HCT116 (cell line): ENCODE results near the gene CBFB. TPM values are rescaled to one million over a fixed set of nuclear protein-coding genes. Genes with fewer than 3 reads are reported as not detected.

Experiments used
- ATAC-seq: fragments of 200-7000 bp; cut with Tn5 transposase; 2 replicates; pipeline ENCODE4 v1.9.1; 2020; ENCODE audit warnings: mild to moderate bottlenecking, moderate library complexity
- BruUV-seq: library from RNA; stranded (reverse); fragments of 400-500 nt; replicated peaks from 2 replicates; lab custom pipeline; 2021; lab: Mats Ljungman, UMichigan
- CTCF ChIA-PET: fragments of 300-600 bp; sonication (Branson Sonifier 250); formaldehyde crosslinking; loops from one replicate; lab custom pipeline; 2021; ENCODE audit warnings: antibody characterized with exemption; lab: Charles Lee
- POLR2A ChIA-PET: fragments of 300-600, 350-600 bp; sonication (Branson Sonifier 250); formaldehyde crosslinking; loops from one replicate; lab custom pipeline; 2021; ENCODE audit warnings: antibody characterized with exemption; lab: Charles Lee
- RAD21 ChIA-PET, 2 experiments: fragments of 300-600 bp; sonication (Branson Sonifier 250); formaldehyde crosslinking; loops; one replicate each; lab custom pipeline; 2023; ENCODE audit warnings: low total read pairs in 2 of 2; ENCODE audit not compliant: uncharacterized antibody in 2 of 2, unreplicated experiment in 2 of 2, low non-redundant PET in 1 of 2; lab: Charles Lee
- DNase-seq: peaks from one replicate; pipeline ENCODE4 v3.0.0-alpha.2; 2010; ENCODE audit warnings: low read depth, low spot score
- H2AFZ ChIP-seq: fragments of 200-600 bp; shearing (Covaris generic), sonication (generic); 2 replicates; pipeline ENCODE4 v1.6.1; 2017; ENCODE audit warnings: low read depth, mixed run types, mixed read lengths, antibody characterized with exemption, low read length; ENCODE audit not compliant: poor library complexity, severe bottlenecking
- H3K27ac ChIP-seq: 2 replicates; pipeline ENCODE4 v1.5.1; 2012; ENCODE audit warnings: low read depth, low read length
- H3K27me3 ChIP-seq: fragments of 200-600 bp; sonication (generic); 2 replicates; pipeline ENCODE4 v1.6.1; 2016; ENCODE audit warnings: mixed run types, low read length, mixed read lengths; ENCODE audit not compliant: insufficient read depth
- H3K36me3 ChIP-seq, 2 experiments: fragments of 200-500 bp in 1 of 2; fragments of 200-600 bp in 1 of 2; sonication (Bioruptor generic) in 1 of 2; sonication (generic) in 1 of 2; 2 replicates each; pipeline versions ENCODE4 v1.5.1 to v1.6.1; 2014 to 2016; ENCODE audit warnings: low read length in 2 of 2, inconsistent platforms in 1 of 2, mixed read lengths in 1 of 2, mixed run types in 1 of 2; ENCODE audit not compliant: insufficient read depth in 2 of 2, control insufficient read depth in 1 of 2
- H3K4me1 ChIP-seq, 2 experiments: fragments of 200-600 bp in 1 of 2; sonication (generic) in 1 of 2; 2 replicates each; pipeline versions ENCODE4 v1.5.1 to v1.6.1; 2012 to 2017; ENCODE audit warnings: low read length in 2 of 2, inconsistent platforms in 1 of 2, mild to moderate bottlenecking in 1 of 2, mixed read lengths in 1 of 2, mixed run types in 1 of 2, moderate library complexity in 1 of 2; ENCODE audit not compliant: insufficient read depth in 2 of 2, control insufficient read depth in 1 of 2
- H3K4me2 ChIP-seq: fragments of 200-600 bp; sonication (generic); 2 replicates; pipeline ENCODE4 v1.6.1; 2017; ENCODE audit warnings: mixed run types, low read length, mixed read lengths
- H3K4me3 ChIP-seq, 2 experiments: fragments of 200-600 bp in 1 of 2; sonication (generic) in 1 of 2; replicated peaks in 1 of 2; 2 replicates each; pipeline ENCODE4 v1.5.1; 2011 to 2016; ENCODE audit warnings: low read length in 2 of 2, control low read depth in 1 of 2, low read depth in 1 of 2, mild to moderate bottlenecking in 1 of 2, mixed read lengths in 1 of 2, mixed run types in 1 of 2
- H3K79me2 ChIP-seq: fragments of 200-600 bp; sonication (generic); 2 replicates; pipeline ENCODE4 v1.6.1; 2017; ENCODE audit warnings: mild to moderate bottlenecking, mixed run types, low read length, moderate library complexity, mixed read lengths; ENCODE audit not compliant: insufficient read depth
- H3K9ac ChIP-seq: fragments of 200-600 bp; sonication (generic); 2 replicates; pipeline ENCODE4 v1.6.1; 2016; ENCODE audit warnings: low read length, mixed read lengths
- H3K9me2 ChIP-seq: fragments of 200-600 bp; sonication (generic), shearing (Covaris generic); 2 replicates; pipeline ENCODE4 v1.6.1; 2017; ENCODE audit warnings: mixed run types, mild to moderate bottlenecking, moderate library complexity; ENCODE audit not compliant: insufficient read depth
- H3K9me3 ChIP-seq, 2 experiments: fragments of 200-500 bp in 1 of 2; fragments of 200-600 bp in 1 of 2; sonication (Bioruptor generic) in 1 of 2; sonication (generic) in 1 of 2; 2 replicates each; pipeline ENCODE4 v1.6.1; 2014 to 2017; ENCODE audit warnings: low read length in 2 of 2, mixed read lengths in 2 of 2, inconsistent platforms in 1 of 2, low read depth in 1 of 2, mild to moderate bottlenecking in 1 of 2, mixed run types in 1 of 2, moderate library complexity in 1 of 2; ENCODE audit not compliant: control insufficient read depth in 1 of 2, insufficient read depth in 1 of 2
- H4K20me1 ChIP-seq: fragments of 200-600 bp; sonication (generic), shearing (Covaris generic); 2 replicates; pipeline ENCODE4 v1.6.1; 2017; ENCODE audit warnings: mixed run types, mild to moderate bottlenecking, moderate library complexity; ENCODE audit not compliant: insufficient read depth
- CBX3 ChIP-seq: IDR thresholded peaks from 2 replicates; pipeline ENCODE4 v1.6.1; 2012; ENCODE audit warnings: low read depth
- CEBPB ChIP-seq: IDR thresholded peaks from 2 replicates; pipeline ENCODE4 v1.6.1; 2012; ENCODE audit warnings: low read depth
- EGR1 ChIP-seq: IDR thresholded peaks from 2 replicates; pipeline ENCODE4 v1.6.1; 2012; ENCODE audit warnings: low read depth
- FOSL1 ChIP-seq: IDR thresholded peaks from 2 replicates; pipeline ENCODE4 v1.6.1; 2012; ENCODE audit warnings: low read depth
- JUND ChIP-seq: IDR thresholded peaks from 2 replicates; pipeline ENCODE4 v1.6.1; 2012
- POLR2A ChIP-seq: IDR thresholded peaks from 2 replicates; pipeline ENCODE4 v1.7.0; 2011; ENCODE audit warnings: borderline replicate concordance; ENCODE audit not compliant: insufficient read depth, insufficient read length; ENCODE audit errors: extremely low read depth
- POLR2AphosphoS5 ChIP-seq: IDR thresholded peaks from 2 replicates; pipeline ENCODE4 v1.6.1; 2011; ENCODE audit warnings: mild to moderate bottlenecking, low read depth, low read length, moderate library complexity
- RAD21 ChIP-seq: IDR thresholded peaks from 2 replicates; pipeline ENCODE4 v1.6.1; 2012; ENCODE audit warnings: low read depth, mild to moderate bottlenecking
- SIN3A ChIP-seq: IDR thresholded peaks from 2 replicates; pipeline ENCODE4 v1.6.1; 2012; ENCODE audit warnings: low read depth
- SP1 ChIP-seq: IDR thresholded peaks from 2 replicates; pipeline ENCODE4 v1.6.1; 2012; ENCODE audit warnings: low read depth
- SRF ChIP-seq: IDR thresholded peaks from 2 replicates; pipeline ENCODE4 v1.6.1; 2012; ENCODE audit warnings: low read depth
- TCF7L2 ChIP-seq: IDR thresholded peaks from 2 replicates; pipeline ENCODE4 v1.7.0; 2011; ENCODE audit warnings: borderline replicate concordance, inconsistent platforms; ENCODE audit not compliant: insufficient read depth, insufficient read length; ENCODE audit errors: extremely low read depth
- ZNF274 ChIP-seq: fragments of 200-500 bp; sonication (Bioruptor generic); IDR thresholded peaks from 2 replicates; pipeline ENCODE4 v1.6.1; 2014; ENCODE audit warnings: mild to moderate bottlenecking, low read depth, low read length, inconsistent platforms
- intact Hi-C: fragments of 100-400 bp; cut with micrococcal nuclease; formaldehyde crosslinking; loops from 2 replicates; pipeline ENCODE4 v1.10.0; 2022
- total RNA-seq: library from RNA; stranded (reverse); gene quantifications from one replicate; pipeline ENCODE4 v1.2.1, GENCODE V29; 2021; ENCODE audit not compliant: unreplicated experiment
- TF ChIP-seq, protein P1 (sequence below), 3 experiments: fragments of 200-600 bp in 1 of 3; sonication (generic) in 1 of 3; IDR thresholded peaks in 2 of 3; conservative IDR thresholded peaks in 1 of 3; 2 replicates each; pipeline ENCODE4 v1.5.1; 2012 to 2017; ENCODE audit warnings: low read depth in 2 of 3, low read length in 2 of 3, antibody characterized with exemption in 1 of 3, borderline replicate concordance in 1 of 3, control low read depth in 1 of 3, mild to moderate bottlenecking in 1 of 3, mixed read lengths in 1 of 3, mixed run types in 1 of 3, moderate library complexity in 1 of 3; ENCODE audit not compliant: insufficient read depth in 1 of 3
- TF ChIP-seq, protein P2 (sequence below): IDR thresholded peaks from 2 replicates; pipeline ENCODE4 v1.6.1; 2012

CBFB gene
- total RNA-seq, 1 experiment from 2014 or later: 101 TPM

- ATAC-seq: peak; percentile 89
- ChIA-PET POLR2A (no interaction called here), RAD21 (interaction anchor here in 1 of 2 experiments (0.6 kb wide), 1 partner anchor 47 kb away, joined by 3 read pairs; the partner anchor contains the start of gene B3GNT9), CTCF (interaction anchor here (0.6 to 2.0 kb wide), 12 partner anchors 9 to 343 kb away, joined by 3 to 13 read pairs (median 3); no protein-coding TSS in a partner anchor)
- Histone ChIP-seq H3K27ac (no peak overlapping the region), H3K27me3 (no peaks in the 10 kb centered on the region), H3K4me3 (no peak overlapping the region), H2AFZ (no peak overlapping the region), H3K4me2 (no peak overlapping the region), H3K79me2 (no peaks in the 10 kb centered on the region), H3K9me2 (no peaks in the 10 kb centered on the region), H4K20me1 (peaks cover 5% of the 10 kb centered on the region; the same call in 1 of the 2 replicates), H3K9ac (no peak overlapping the region), H3K36me3 (peaks cover 10 to 14% of the 10 kb centered on the region in 2 experiments; a peak in 3 of 4 replicates), H3K4me1 (peaks cover under 1 to 9% of the 10 kb centered on the region in 2 experiments; a peak in 3 of 4 replicates), H3K9me3 (no peaks in the 10 kb centered on the region)
- BruUV-seq: no TSS peak
- peak; percentile 44 for TF ChIP-seq RAD21
- TF ChIP-seq CBX3: peak; percentile 53; the same call in 1 of the 2 replicates
- no peak for TF ChIP-seq POLR2A
- TF ChIP-seq, protein P1, sequence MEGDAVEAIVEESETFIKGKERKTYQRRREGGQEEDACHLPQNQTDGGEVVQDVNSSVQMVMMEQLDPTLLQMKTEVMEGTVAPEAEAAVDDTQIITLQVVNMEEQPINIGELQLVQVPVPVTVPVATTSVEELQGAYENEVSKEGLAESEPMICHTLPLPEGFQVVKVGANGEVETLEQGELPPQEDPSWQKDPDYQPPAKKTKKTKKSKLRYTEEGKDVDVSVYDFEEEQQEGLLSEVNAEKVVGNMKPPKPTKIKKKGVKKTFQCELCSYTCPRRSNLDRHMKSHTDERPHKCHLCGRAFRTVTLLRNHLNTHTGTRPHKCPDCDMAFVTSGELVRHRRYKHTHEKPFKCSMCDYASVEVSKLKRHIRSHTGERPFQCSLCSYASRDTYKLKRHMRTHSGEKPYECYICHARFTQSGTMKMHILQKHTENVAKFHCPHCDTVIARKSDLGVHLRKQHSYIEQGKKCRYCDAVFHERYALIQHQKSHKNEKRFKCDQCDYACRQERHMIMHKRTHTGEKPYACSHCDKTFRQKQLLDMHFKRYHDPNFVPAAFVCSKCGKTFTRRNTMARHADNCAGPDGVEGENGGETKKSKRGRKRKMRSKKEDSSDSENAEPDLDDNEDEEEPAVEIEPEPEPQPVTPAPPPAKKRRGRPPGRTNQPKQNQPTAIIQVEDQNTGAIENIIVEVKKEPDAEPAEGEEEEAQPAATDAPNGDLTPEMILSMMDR (IDR thresholded peaks at IDR 0.05 in 2 of 3, conservative IDR thresholded peaks at IDR 0.05 in 1 of 3; ENCODE audit: borderline replicate concordance in 1 of 3, insufficient read depth in 1 of 3, low read depth in 2 of 3, low read length in 2 of 3): peak in 2 of 3 experiments; percentile 69 to 72; a peak in 4 of 6 replicates
- intact Hi-C loops: loop anchor here (10.0 kb wide), 1 partner anchor 209 kb away; no protein-coding TSS in a partner anchor
- DNase-seq: no peak
Observed at GRCh38 chr16:67104061-67104460, 75.1 kb downstream of the CBFB start.

DNA sequence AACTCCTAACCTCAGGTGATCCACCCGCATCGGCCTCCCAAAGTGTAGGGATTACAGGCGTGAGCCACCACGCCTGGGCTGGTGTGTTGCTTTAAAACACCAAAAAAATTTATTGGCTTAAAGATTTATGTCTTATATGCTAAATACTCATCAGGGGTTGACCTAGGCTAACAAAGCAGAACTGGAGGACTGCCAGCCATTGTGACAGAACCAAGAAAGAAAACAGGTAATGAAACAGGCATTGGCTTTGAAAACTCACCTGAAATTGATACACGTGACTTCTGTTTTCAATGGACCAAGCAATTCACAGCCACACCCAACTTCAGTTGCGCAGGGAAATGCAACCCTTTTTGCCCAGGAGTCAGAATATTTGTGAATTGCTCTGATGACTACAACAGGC is 75.9 kb downstream of the CBFB start:
- H2AFZ ChIP-seq: no peak overlapping the region
- no peak overlapping the region for H3K9ac ChIP-seq
- H3K4me3 ChIP-seq: no peak overlapping the region
- H3K36me3 ChIP-seq: peaks cover 5 to 7% of the 10 kb centered on the region in 2 experiments; a peak in 3 of 4 replicates
- POLR2A ChIA-PET: interaction anchor here (1.1 kb wide), 1 partner anchor 11 kb away, joined by 3 read pairs; no protein-coding TSS in a partner anchor
- BruUV-seq: no TSS peak
- DNase-seq (no peak), ATAC-seq (no peak)
- H3K27me3 ChIP-seq: no peaks in the 10 kb centered on the region
- CTCF ChIA-PET: interaction anchor here (1.1 to 2.0 kb wide), 4 partner anchors 11 to 50 kb away, joined by 3 to 9 read pairs (median 4); no protein-coding TSS in a partner anchor
- peaks cover 5% of the 10 kb centered on the region; the same call in 1 of the 2 replicates for H4K20me1 ChIP-seq
- no peak overlapping the region for H3K4me2 ChIP-seq
- H3K79me2 ChIP-seq: peaks cover under 1% of the 10 kb centered on the region; the same call in 1 of the 2 replicates
- intact Hi-C loops: loop anchor here (10.0 kb wide), 1 partner anchor 210 kb away; no protein-coding TSS in a partner anchor
- no peak overlapping the region for H3K27ac ChIP-seq
- RAD21 ChIA-PET: interaction anchor here in 1 of 2 experiments (0.6 kb wide), 1 partner anchor 46 kb away, joined by 3 read pairs; the partner anchor contains the start of gene B3GNT9
- no peaks in the 10 kb centered on the region for H3K9me2 ChIP-seq
- H3K4me1 ChIP-seq: peaks cover 3 to 14% of the 10 kb centered on the region in 2 experiments; a peak in 3 of 4 replicates
- H3K9me3 ChIP-seq: no peaks in the 10 kb centered on the region
- TF ChIP-seq SRF: no peak
- TF ChIP-seq POLR2AphosphoS5: no peak
- TF ChIP-seq ZNF274: no peak
- TF ChIP-seq EGR1: no peak
- TF ChIP-seq RAD21: no peak
- TF ChIP-seq SP1: no peak
- TF ChIP-seq TCF7L2: no peak
- TF ChIP-seq CBX3: no peak
- TF ChIP-seq JUND: no peak
- TF ChIP-seq SIN3A: no peak
- TF ChIP-seq FOSL1: no peak
- no peak for TF ChIP-seq CEBPB
- no peak for TF ChIP-seq POLR2A
- TF ChIP-seq, protein P2, sequence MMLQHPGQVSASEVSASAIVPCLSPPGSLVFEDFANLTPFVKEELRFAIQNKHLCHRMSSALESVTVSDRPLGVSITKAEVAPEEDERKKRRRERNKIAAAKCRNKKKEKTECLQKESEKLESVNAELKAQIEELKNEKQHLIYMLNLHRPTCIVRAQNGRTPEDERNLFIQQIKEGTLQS: no peak
